CD4-positive, alpha-beta memory T cell (primary cell): ENCODE results near the gene EIF1B. TPM values are rescaled to one million over a fixed set of nuclear protein-coding genes. Genes with fewer than 3 reads are reported as not detected.

Source experiments
- CTCF ChIA-PET: fragments of 350-600 bp; sonication (Branson Sonifier 250); formaldehyde crosslinking; loops from one replicate; lab custom pipeline; 2021; ENCODE audit warnings: inconsistent platforms; ENCODE audit not compliant: partially characterized antibody; lab: Charles Lee
- POLR2A ChIA-PET: fragments of 350-600 bp; sonication (Branson Sonifier 250); formaldehyde crosslinking; loops from one replicate; lab custom pipeline; 2021; ENCODE audit not compliant: partially characterized antibody; lab: Charles Lee
- DNase-seq, 5 donors: peaks; one replicate each; pipeline versions ENCODE4 v3.0.0 to v3.0.0-alpha.2; 2020 to 2022; ENCODE audit warnings: mixed read lengths in 1 of 5
- H3K27ac ChIP-seq: one replicate; pipeline ENCODE4 v1.7.0; 2013; ENCODE audit warnings: low read depth, low read length
- H3K27me3 ChIP-seq: 2 replicates; pipeline ENCODE4 v1.7.0; 2013; ENCODE audit warnings: mild to moderate bottlenecking, low read length, moderate library complexity; ENCODE audit not compliant: insufficient read depth
- H3K36me3 ChIP-seq: 2 replicates; pipeline ENCODE4 v1.7.0; 2013; ENCODE audit warnings: mild to moderate bottlenecking, low read length, moderate library complexity; ENCODE audit not compliant: insufficient read depth
- H3K4me1 ChIP-seq: 2 replicates; pipeline ENCODE4 v1.7.0; 2013; ENCODE audit warnings: mild to moderate bottlenecking, low read length, moderate library complexity; ENCODE audit not compliant: insufficient read depth
- H3K4me3 ChIP-seq, 2 donors: one replicate each; pipeline ENCODE4 v1.7.0; 2013; ENCODE audit warnings: low read length in 2 of 2, mild to moderate bottlenecking in 1 of 2
- H3K9me3 ChIP-seq, 2 donors: one replicate each; pipeline ENCODE4 v1.7.0; 2013; ENCODE audit warnings: low read length in 2 of 2, control low read depth in 1 of 2; ENCODE audit not compliant: control insufficient read depth in 1 of 2
- H3K27ac Mint-ChIP-seq, 7 donors: one replicate each; pipeline ENCODE4 v1.8.0; 2020 to 2021; ENCODE audit warnings: mixed read lengths in 7 of 7, mild to moderate bottlenecking in 6 of 7, inconsistent platforms in 3 of 7, moderate library complexity in 3 of 7
- H3K27me3 Mint-ChIP-seq, 2 donors: one replicate each; pipeline ENCODE4 v1.8.0; 2020 to 2021; ENCODE audit warnings: mixed read lengths in 2 of 2
- H3K36me3 Mint-ChIP-seq, 2 donors: one replicate each; pipeline ENCODE4 v1.8.0; 2020 to 2021; ENCODE audit warnings: mixed read lengths in 2 of 2, inconsistent platforms in 1 of 2, mild to moderate bottlenecking in 1 of 2
- H3K4me1 Mint-ChIP-seq, 4 donors: one replicate each; pipeline ENCODE4 v1.8.0; 2020 to 2021; ENCODE audit warnings: mixed read lengths in 4 of 4, mild to moderate bottlenecking in 1 of 4
- H3K4me3 Mint-ChIP-seq, 8 donors: one replicate each; pipeline ENCODE4 v1.8.0; 2020 to 2021; ENCODE audit warnings: mixed read lengths in 8 of 8, mild to moderate bottlenecking in 7 of 8, moderate library complexity in 6 of 8, inconsistent platforms in 3 of 8
- H3K9me3 Mint-ChIP-seq, 8 donors: one replicate each; pipeline ENCODE4 v1.8.0; 2020 to 2021; ENCODE audit warnings: mixed read lengths in 8 of 8, mild to moderate bottlenecking in 5 of 8, inconsistent platforms in 3 of 8, moderate library complexity in 1 of 8
- intact Hi-C: fragments of 100-400 bp; cut with micrococcal nuclease; formaldehyde crosslinking; loops from one replicate; pipeline ENCODE4 v1.15.1; 2023
- polyA plus RNA-seq, 2 donors: library from polyadenylated mRNA; unstranded; fragments of 300-500 nt; fragmentation: Illumina TruSeq; gene quantifications; one replicate each; pipeline ENCODE4 v1.2.3, GENCODE V29; 2021
- total RNA-seq, 2 experiments: library from RNA; stranded (reverse); gene quantifications; one replicate each; pipeline ENCODE4 v1.2.3, GENCODE V29; 2021

EIF1B gene
- total and polyA plus RNA-seq, 4 experiments from 2014 or later, result 36.5 to 61.2 (median 60.2) TPM

DNA sequence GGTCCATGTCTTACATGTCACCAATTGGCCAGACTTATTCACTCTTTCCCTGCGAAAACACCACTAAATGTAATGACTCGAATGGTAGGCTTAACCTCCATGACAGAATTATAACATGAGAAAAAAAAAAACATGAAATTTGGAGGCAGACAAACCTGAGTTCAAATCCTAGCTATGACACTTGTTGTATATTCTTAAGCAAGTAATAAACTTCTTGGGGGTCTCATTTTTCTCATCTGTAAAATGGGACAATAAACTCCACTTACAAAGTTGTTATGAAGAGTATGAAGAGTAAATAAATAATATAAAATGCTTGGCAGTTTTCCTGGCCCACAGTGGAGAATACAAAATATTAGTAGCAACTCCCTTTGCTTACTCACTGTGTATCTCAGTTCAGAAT lies 11.4 kb upstream of the EIF1B start:
- H3K27me3 Mint-ChIP-seq, result no peaks in the 10 kb centered on the region
- H3K9me3 Mint-ChIP-seq, result peaks cover 0 to 6% (median 0%) of the 10 kb centered on the region in 8 donors
- Histone ChIP-seq H3K4me1 (no peaks in the 10 kb centered on the region), H3K27me3 (no peaks in the 10 kb centered on the region), H3K27ac (no peak overlapping the region), H3K4me3 (no peak overlapping the region), H3K36me3 (no peaks in the 10 kb centered on the region), H3K9me3 (no peaks in the 10 kb centered on the region)
- POLR2A ChIA-PET, result interaction anchor here (0.6 kb wide), 1 partner anchor 65 kb away, joined by 3 read pairs; no protein-coding TSS in a partner anchor
- CTCF ChIA-PET, result interaction anchor here (1.2 to 1.5 kb wide), 3 partner anchors 11 to 107 kb away, joined by 3 to 5 read pairs (median 5); no protein-coding TSS in a partner anchor
- intact Hi-C loops, result no loop called here
- H3K36me3 Mint-ChIP-seq, result peaks cover 23 to 30% of the 10 kb centered on the region in 2 donors
- no peak overlapping the region for H3K27ac Mint-ChIP-seq
- peaks cover 0 to 2% (median 0%) of the 10 kb centered on the region in 4 donors for H3K4me1 Mint-ChIP-seq
- no peak overlapping the region for H3K4me3 Mint-ChIP-seq
- DNase-seq, result no peak

DNA sequence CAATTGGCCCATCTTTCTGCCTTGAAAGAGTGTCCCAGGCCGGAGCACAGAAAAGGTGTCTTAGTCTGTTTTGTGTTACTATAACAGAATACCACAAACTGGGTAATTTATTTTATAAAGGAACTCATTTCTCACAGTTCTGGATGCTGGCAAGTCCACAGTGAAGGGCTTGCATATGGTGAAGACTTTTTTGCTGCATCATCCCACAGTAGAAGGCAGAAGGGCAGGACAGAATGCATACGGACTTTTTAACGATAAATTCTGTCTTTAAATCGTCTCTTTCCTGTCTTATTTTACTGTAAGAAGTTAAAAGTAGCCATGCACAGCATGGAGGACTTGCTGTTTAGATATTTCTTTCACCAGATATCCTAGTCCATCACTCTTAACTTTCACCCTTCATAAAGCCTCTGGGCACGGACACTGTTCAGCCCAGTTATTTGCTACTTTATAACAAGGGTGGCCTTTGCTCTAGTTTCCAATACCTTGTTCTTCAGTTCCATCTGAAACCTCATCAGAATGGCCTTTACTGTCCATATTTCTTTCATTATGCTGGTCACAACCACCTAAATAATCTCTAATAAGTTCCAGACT lies 10.3 kb upstream of the EIF1B start:
- Mint-ChIP-seq H3K27me3 (no peaks in the 10 kb centered on the region), H3K4me3 (no peak overlapping the region), H3K36me3 (peaks cover 20 to 27% of the 10 kb centered on the region in 2 donors), H3K9me3 (peaks cover 0 to 4% (median 0%) of the 10 kb centered on the region in 8 donors), H3K27ac (no peak overlapping the region), H3K4me1 (no peaks in the 10 kb centered on the region)
- Histone ChIP-seq H3K27ac (no peak overlapping the region), H3K4me1 (no peaks in the 10 kb centered on the region), H3K36me3 (no peaks in the 10 kb centered on the region), H3K9me3 (no peaks in the 10 kb centered on the region), H3K4me3 (no peak overlapping the region), H3K27me3 (no peaks in the 10 kb centered on the region)
- ChIA-PET POLR2A (no interaction called here), CTCF (interaction anchor here (1.8 kb wide), 1 partner anchor 10 kb away, joined by 6 read pairs; no protein-coding TSS in a partner anchor)
- intact Hi-C loops, result no loop called here
- no peak for DNase-seq

DNA sequence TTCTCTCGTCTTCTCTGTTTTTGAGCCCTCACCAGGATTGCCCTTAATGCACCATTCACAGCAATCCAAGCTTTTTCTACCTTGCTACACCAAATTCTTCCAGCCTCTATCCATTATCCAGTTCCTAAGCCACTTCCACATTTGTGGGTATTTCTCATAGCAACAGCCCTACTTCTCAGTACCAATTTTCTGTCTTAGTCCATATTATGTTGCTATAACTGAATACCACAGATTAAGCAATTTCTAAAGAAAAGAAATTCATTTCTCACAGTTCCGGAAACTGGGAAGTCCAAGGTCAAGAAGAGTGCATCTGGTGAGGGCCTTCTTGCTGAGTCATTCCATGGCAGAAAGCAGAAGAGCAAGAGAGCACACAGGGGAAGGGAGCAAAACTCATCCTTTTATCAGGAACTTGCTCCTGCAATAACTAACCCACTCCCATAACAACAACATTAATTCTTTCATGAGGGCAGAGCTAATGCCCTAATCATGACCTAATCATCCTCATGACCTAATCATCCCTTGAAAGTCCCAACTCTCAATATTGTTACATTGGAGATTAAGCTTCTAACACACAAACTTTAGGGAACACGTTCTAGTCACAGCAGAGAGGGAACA lies 9.7 kb upstream of the EIF1B start:
- POLR2A ChIA-PET, result interaction anchor here (0.9 kb wide), 1 partner anchor 9 kb away, joined by 3 read pairs; the partner anchor contains the start of gene EIF1B

DNA sequence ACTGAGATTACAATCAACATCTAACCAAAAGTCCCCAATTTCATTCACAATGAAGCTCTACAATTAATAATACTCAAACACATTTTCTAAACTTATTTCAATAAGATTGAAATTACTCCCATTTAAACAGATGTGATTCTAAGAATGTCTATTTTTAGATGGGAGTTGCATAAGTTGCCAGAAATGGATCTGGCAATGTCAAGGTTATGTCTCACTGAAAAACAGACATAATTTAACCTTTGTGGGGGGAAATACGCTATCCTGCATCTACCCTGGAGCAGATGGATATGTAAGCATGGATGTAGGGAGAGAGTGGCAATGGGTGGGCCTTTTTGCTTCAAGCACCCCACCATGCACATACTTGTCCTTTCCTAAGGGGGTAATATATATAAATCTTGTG lies 6.7 kb upstream of the EIF1B start:
- H3K27ac ChIP-seq, result no peak overlapping the region
- H3K4me3 ChIP-seq, result no peak overlapping the region
- no peaks in the 10 kb centered on the region for H3K9me3 ChIP-seq
- ChIA-PET CTCF (no interaction called here), POLR2A (no interaction called here)
- no peaks in the 10 kb centered on the region for H3K27me3 ChIP-seq
- Mint-ChIP-seq H3K27ac (no peak overlapping the region), H3K4me1 (no peaks in the 10 kb centered on the region), H3K27me3 (no peaks in the 10 kb centered on the region), H3K4me3 (no peak overlapping the region), H3K36me3 (peaks cover 7 to 12% of the 10 kb centered on the region in 2 donors), H3K9me3 (peaks cover 0 to 4% (median 0%) of the 10 kb centered on the region in 8 donors)
- H3K4me1 ChIP-seq, result no peaks in the 10 kb centered on the region
- H3K36me3 ChIP-seq, result no peaks in the 10 kb centered on the region
- no peak for DNase-seq
- intact Hi-C loops, result no loop called here

More for the DNA sequence above, 9.7 kb upstream of the EIF1B start:
- peaks cover 0 to 4% (median 0%) of the 10 kb centered on the region in 8 donors for H3K9me3 Mint-ChIP-seq
- H3K9me3 ChIP-seq, result no peaks in the 10 kb centered on the region
- H3K4me1 ChIP-seq, result no peaks in the 10 kb centered on the region
- H3K27me3 Mint-ChIP-seq, result no peaks in the 10 kb centered on the region
- no peak overlapping the region for H3K4me3 Mint-ChIP-seq
- no peak overlapping the region for H3K27ac Mint-ChIP-seq
- H3K4me3 ChIP-seq, result no peak overlapping the region
- no peaks in the 10 kb centered on the region for H3K36me3 ChIP-seq
- no peak overlapping the region for H3K27ac ChIP-seq
- no peaks in the 10 kb centered on the region for H3K4me1 Mint-ChIP-seq
- intact Hi-C loops, result no loop called here
- DNase-seq, result no peak
- CTCF ChIA-PET, result interaction anchor here (1.8 kb wide), 1 partner anchor 9 kb away, joined by 6 read pairs; no protein-coding TSS in a partner anchor
- H3K36me3 Mint-ChIP-seq, result peaks cover 17 to 22% of the 10 kb centered on the region in 2 donors
- H3K27me3 ChIP-seq, result no peaks in the 10 kb centered on the region

DNA sequence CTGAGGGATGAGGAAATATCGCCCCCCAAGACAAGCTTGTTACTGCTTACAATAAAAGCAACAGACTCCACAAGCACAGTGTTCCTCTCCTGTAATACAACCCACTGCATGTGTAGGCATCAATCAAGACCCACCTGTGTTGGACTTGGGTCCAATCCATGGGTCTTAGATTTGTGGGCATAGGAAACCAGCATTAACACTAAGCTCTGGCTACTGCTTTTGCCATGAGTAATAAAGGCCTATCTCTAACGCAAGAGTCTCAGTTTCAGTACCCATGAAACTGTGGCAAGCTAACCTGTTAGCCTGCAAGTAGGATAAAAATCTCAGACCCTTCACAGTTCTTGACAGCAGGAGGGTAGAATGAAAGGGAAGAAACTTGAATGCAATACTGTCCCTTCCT lies 5.2 kb upstream of the EIF1B start:
- intact Hi-C loops, result no loop called here
- POLR2A ChIA-PET, result no interaction called here
- H3K27me3 ChIP-seq, result no peaks in the 10 kb centered on the region
- H3K4me3 ChIP-seq, result no peak overlapping the region
- H3K27ac ChIP-seq, result no peak overlapping the region
- no peak overlapping the region for H3K4me3 Mint-ChIP-seq
- H3K36me3 Mint-ChIP-seq, result peaks cover 7 to 12% of the 10 kb centered on the region in 2 donors
- peaks cover 8% of the 10 kb centered on the region for H3K4me1 ChIP-seq
- DNase-seq, result no peak
- peaks cover 1 to 9% (median 6%) of the 10 kb centered on the region in 4 donors for H3K4me1 Mint-ChIP-seq
- no peak overlapping the region for H3K27ac Mint-ChIP-seq
- H3K9me3 Mint-ChIP-seq, result peaks cover 0 to 4% (median 0%) of the 10 kb centered on the region in 8 donors
- no peaks in the 10 kb centered on the region for H3K36me3 ChIP-seq
- CTCF ChIA-PET, result interaction anchor here (1.0 to 2.5 kb wide), 3 partner anchors 13 to 282 kb away, joined by 3 to 10 read pairs (median 6); no protein-coding TSS in a partner anchor
- H3K27me3 Mint-ChIP-seq, result no peaks in the 10 kb centered on the region
- no peaks in the 10 kb centered on the region for H3K9me3 ChIP-seq

DNA sequence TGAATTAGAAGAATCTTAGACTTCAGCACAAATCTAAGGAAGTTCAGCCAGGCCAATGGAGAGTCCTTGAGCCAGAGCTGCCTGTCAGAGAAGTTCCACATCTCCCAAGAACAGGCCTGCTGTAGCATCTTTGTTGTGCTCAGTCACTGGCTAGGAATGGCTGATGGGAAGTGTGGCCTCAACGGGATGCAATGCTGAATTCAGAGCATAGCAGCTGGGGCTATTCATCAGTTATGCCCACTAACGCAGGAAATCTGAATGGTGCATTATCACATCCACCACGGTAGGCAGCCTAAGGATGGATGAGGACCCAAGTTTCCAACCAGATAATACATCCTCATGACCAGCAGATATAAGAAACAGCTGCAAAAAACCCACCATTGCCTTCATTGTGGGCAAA lies 3.2 kb upstream of the EIF1B start:
- peaks cover 2% of the 10 kb centered on the region for H3K36me3 ChIP-seq
- Mint-ChIP-seq H3K27ac (no peak overlapping the region), H3K9me3 (peaks cover 0 to 4% (median 0%) of the 10 kb centered on the region in 8 donors), H3K27me3 (no peaks in the 10 kb centered on the region), H3K36me3 (peaks cover 2 to 18% of the 10 kb centered on the region in 2 donors), H3K4me3 (no peak overlapping the region), H3K4me1 (peaks cover 5 to 25% (median 15%) of the 10 kb centered on the region in 4 donors)
- no peaks in the 10 kb centered on the region for H3K27me3 ChIP-seq
- ChIA-PET CTCF (interaction anchor here (1.3 to 2.9 kb wide), 3 partner anchors 10 to 115 kb away, joined by 3 to 18 read pairs (median 5); no protein-coding TSS in a partner anchor), POLR2A (no interaction called here)
- peaks cover 18% of the 10 kb centered on the region for H3K4me1 ChIP-seq
- H3K27ac ChIP-seq, result no peak overlapping the region
- H3K9me3 ChIP-seq, result no peaks in the 10 kb centered on the region
- intact Hi-C loops, result no loop called here
- no peak overlapping the region for H3K4me3 ChIP-seq
- no peak for DNase-seq

DNA sequence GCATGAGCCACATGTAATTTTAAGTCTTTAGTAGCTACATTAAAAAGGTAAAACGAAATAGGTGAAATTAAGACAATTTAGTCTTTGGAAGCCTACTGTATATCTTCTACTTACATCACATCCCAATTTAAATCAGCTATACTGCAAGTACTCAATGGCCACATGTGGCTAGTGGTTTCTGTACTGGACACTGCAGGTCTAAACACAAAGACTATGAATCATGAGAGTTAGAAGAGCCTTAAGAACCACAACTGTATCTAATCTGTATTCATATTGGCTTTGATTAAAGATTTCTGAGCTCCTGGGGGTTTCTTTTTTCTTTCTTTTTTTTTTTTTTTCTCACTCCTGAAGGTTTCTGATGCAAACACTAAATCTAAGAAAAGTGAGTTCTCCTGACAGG lies 2.3 kb upstream of the EIF1B start:
- peaks cover 7 to 34% (median 20%) of the 10 kb centered on the region in 4 donors for H3K4me1 Mint-ChIP-seq
- peaks cover 4 to 25% of the 10 kb centered on the region in 2 donors for H3K36me3 Mint-ChIP-seq
- no peaks in the 10 kb centered on the region for H3K9me3 Mint-ChIP-seq
- no peak for DNase-seq
- peaks cover 26% of the 10 kb centered on the region for H3K4me1 ChIP-seq
- H3K4me3 Mint-ChIP-seq, result peak overlapping the region in 1 of 8 donors; percentile 25
- H3K4me3 ChIP-seq, result no peak overlapping the region
- no peak overlapping the region for H3K27ac ChIP-seq
- peak overlapping the region in 1 of 7 donors; percentile 100 for H3K27ac Mint-ChIP-seq
- CTCF ChIA-PET, result interaction anchor here (1.3 to 2.9 kb wide), 4 partner anchors 9 to 115 kb away, joined by 3 to 18 read pairs (median 4); no protein-coding TSS in a partner anchor
- no peaks in the 10 kb centered on the region for H3K27me3 Mint-ChIP-seq
- POLR2A ChIA-PET, result interaction anchor here (0.6 to 3.6 kb wide), 3 partner anchors 145 to 907 kb away, joined by 3 to 17 read pairs (median 3); partner anchors contain the start of gene ZNF621
- intact Hi-C loops, result no loop called here
- H3K36me3 ChIP-seq, result peaks cover 10% of the 10 kb centered on the region
- no peaks in the 10 kb centered on the region for H3K9me3 ChIP-seq
- no peaks in the 10 kb centered on the region for H3K27me3 ChIP-seq
